GM12878 (cell line): ENCODE results near the gene KYAT1. TPM values are rescaled to one million over a fixed set of nuclear protein-coding genes. Genes with fewer than 3 reads are reported as not detected.

Experiments used
- BACH1 ChIP-seq: fragments of 450-650 bp; IDR thresholded peaks from 2 replicates; pipeline ENCODE4 v1.6.1; 2017; ENCODE audit warnings: mild to moderate bottlenecking, borderline replicate concordance
- BHLHE40 ChIP-seq, 2 experiments: fragments of 450-650 bp in 1 of 2; IDR thresholded peaks; 2 replicates each; pipeline ENCODE4 v1.6.1; 2011 to 2017; ENCODE audit warnings: low read depth in 2 of 2, borderline replicate concordance in 1 of 2, improper control_type of control experiment in 1 of 2, low read length in 1 of 2, mild to moderate bottlenecking in 1 of 2
- BRCA1 ChIP-seq: IDR thresholded peaks from 2 replicates; pipeline ENCODE4 v1.6.1; 2011; ENCODE audit warnings: low read depth, low read length, improper control_type of control experiment
- CHD4 ChIP-seq: fragments of 200-600 bp; sonication (generic); IDR thresholded peaks from 2 replicates; pipeline ENCODE4 v1.6.1; 2016; ENCODE audit warnings: mild to moderate bottlenecking
- CTCF ChIP-seq, 3 experiments: IDR thresholded peaks in 2 of 3; conservative IDR thresholded peaks in 1 of 3; 2 replicates each; pipeline ENCODE4 v1.5.1; 2011; ENCODE audit warnings: low read depth in 3 of 3, low read length in 3 of 3, mild to moderate bottlenecking in 3 of 3, control low read depth in 2 of 3, moderate library complexity in 2 of 3, inconsistent platforms in 1 of 3, mixed read lengths in 1 of 3; ENCODE audit not compliant: control insufficient read depth in 2 of 3, insufficient read depth in 1 of 3; ENCODE audit errors: extremely low read depth in 1 of 3
- GABPA ChIP-seq: IDR thresholded peaks from 2 replicates; pipeline ENCODE4 v1.6.1; 2014; ENCODE audit warnings: antibody characterized with exemption, low read depth, mild to moderate bottlenecking, inconsistent platforms
- HDAC2 ChIP-seq: fragments of 200-600 bp; sonication (generic); IDR thresholded peaks from 2 replicates; pipeline ENCODE4 v1.6.1; 2017
- KLF5 ChIP-seq: fragments of 450-650 bp; IDR thresholded peaks from 2 replicates; pipeline ENCODE4 v1.6.1; 2014; ENCODE audit warnings: mild to moderate bottlenecking; ENCODE audit not compliant: partially characterized antibody
- MEF2A ChIP-seq: IDR thresholded peaks from 2 replicates; pipeline ENCODE4 v1.6.1; 2011; ENCODE audit warnings: low read depth, mild to moderate bottlenecking, low read length, moderate library complexity; ENCODE audit not compliant: insufficient read depth
- MYB ChIP-seq: fragments of 150-350 bp; IDR thresholded peaks from 2 replicates; pipeline ENCODE4 v1.6.1; 2014; ENCODE audit warnings: mild to moderate bottlenecking, low read depth, low read length, borderline replicate concordance
- MYC ChIP-seq: IDR thresholded peaks from 2 replicates; pipeline ENCODE4 v1.6.1; 2011; ENCODE audit warnings: mild to moderate bottlenecking, low read length, moderate library complexity, inconsistent platforms; ENCODE audit not compliant: insufficient read depth, insufficient replicate concordance, insufficient read length, severe bottlenecking
- NFYA ChIP-seq: IDR thresholded peaks from 2 replicates; pipeline ENCODE4 v1.6.1; 2011; ENCODE audit warnings: low read depth, mild to moderate bottlenecking, low read length, improper control_type of control experiment, borderline replicate concordance
- NKRF ChIP-seq: fragments of 450-650 bp; conservative IDR thresholded peaks from 2 replicates; pipeline ENCODE4 v1.6.1; 2017; ENCODE audit warnings: mild to moderate bottlenecking, moderate library complexity
- POLR2A ChIP-seq: IDR thresholded peaks from 2 replicates; pipeline ENCODE4 v1.6.1; 2011; ENCODE audit warnings: low read depth, mild to moderate bottlenecking, low read length
- RAD21 ChIP-seq: IDR thresholded peaks from 2 replicates; pipeline ENCODE4 v1.6.1; 2011; ENCODE audit warnings: mild to moderate bottlenecking, low read depth, low read length, moderate library complexity; ENCODE audit not compliant: insufficient read depth
- SIX5 ChIP-seq: IDR thresholded peaks from 2 replicates; pipeline ENCODE4 v1.6.1; 2011; ENCODE audit warnings: mild to moderate bottlenecking, low read depth, low read length, moderate library complexity; ENCODE audit not compliant: severe bottlenecking
- SPI1 ChIP-seq: IDR thresholded peaks from 2 replicates; pipeline ENCODE4 v1.6.1; 2011; ENCODE audit warnings: low read depth, mild to moderate bottlenecking, low read length, moderate library complexity, borderline replicate concordance; ENCODE audit not compliant: insufficient read depth
- TAF1 ChIP-seq: IDR thresholded peaks from 2 replicates; pipeline ENCODE4 v1.6.1; 2011; ENCODE audit warnings: mild to moderate bottlenecking, low read depth, low read length, borderline replicate concordance
- ZBTB11 ChIP-seq: fragments of 450-650 bp; formaldehyde crosslinking; IDR thresholded peaks from 2 replicates; pipeline ENCODE4 v1.5.0; 2022; ENCODE audit warnings: mild to moderate bottlenecking, missing genetic modification characterization
- ZNF24 ChIP-seq: fragments of 450-650 bp; IDR thresholded peaks from 2 replicates; pipeline ENCODE4 v1.6.1; 2017; ENCODE audit warnings: antibody characterized with exemption, mild to moderate bottlenecking
- ZNF622 ChIP-seq: fragments of 450-650 bp; IDR thresholded peaks from 2 replicates; pipeline ENCODE4 v1.6.1; 2017; ENCODE audit warnings: mild to moderate bottlenecking, inconsistent platforms
- polyA plus RNA-seq, 11 experiments: library from polyadenylated mRNA; depleted of rRNA in 4 of 11; unstranded in 6 of 11; stranded (reverse) in 5 of 11; fragments of >200 nt; fragmentation: Nextera tagmentation in 4 of 11; fragmentation: Illumina TruSeq in 1 of 11; extraction: Ambion mirVana in 4 of 11; extraction: Trizol in 1 of 11; gene quantifications; 1 replicate in 1 of 11; 2 replicates in 10 of 11; pipeline versions ENCODE4 v1.2.1 to v1.2.3, GENCODE V29; 2011 to 2016; ENCODE audit warnings: inconsistent platforms in 2 of 11, missing spikeins in 2 of 11, low read depth in 1 of 11
- total RNA-seq, 4 experiments: library from RNA; depleted of rRNA in 3 of 4; stranded (reverse); fragments of >200 nt in 3 of 4; fragmentation: Illumina TruSeq in 1 of 4; extraction: Trizol in 1 of 4; gene quantifications; 2 replicates each; pipeline versions ENCODE4 v1.2.1 to v1.2.3, GENCODE V29; 2013 to 2021

Gene KYAT1
- total and polyA plus RNA-seq, 10 of the 15 experiments (the other 5 are each of a cell fraction or from before 2014, with no cell fraction given): 5.8 to 15.7 (median 11.4) TPM

- TF ChIP-seq CTCF (IDR thresholded peaks at IDR 0.05 in 2 of 3, conservative IDR thresholded peaks at IDR 0.05 in 1 of 3; ENCODE audit: control insufficient read depth in 2 of 3, extremely low read depth in 1 of 3, insufficient read depth in 1 of 3, low read depth in 3 of 3, low read length in 3 of 3): no peak
- TF ChIP-seq MYC: no peak
- TF ChIP-seq GABPA: no peak
- TF ChIP-seq BACH1: no peak
- no peak for TF ChIP-seq SIX5
- TF ChIP-seq NKRF: 0 out of 2 replicates have a peak, but pooled peaks have one; percentile 34
- no peak for TF ChIP-seq RAD21
- TF ChIP-seq ZBTB11: no peak
- TF ChIP-seq ZNF622: no peak
- peak; percentile 86 for TF ChIP-seq POLR2A
- no peak for TF ChIP-seq KLF5
- no peak for TF ChIP-seq HDAC2
- TF ChIP-seq MYB: no peak
- no peak for TF ChIP-seq MEF2A
- no peak for TF ChIP-seq NFYA
- no peak for TF ChIP-seq BRCA1
- TF ChIP-seq SPI1: no peak
- TF ChIP-seq TAF1: peak; percentile 32; the same call in 1 of the 2 replicates
- no peak for TF ChIP-seq ZNF24
- TF ChIP-seq BHLHE40 (IDR thresholded peaks at IDR 0.05; ENCODE audit: borderline replicate concordance in 1 of 2, low read depth in 2 of 2, low read length in 1 of 2): peak in 1 of 2 experiments; percentile 30; a peak in 2 of 4 replicates
- TF ChIP-seq CHD4: no peak
These were observed 20.8 kb upstream of the KYAT1 start (continued) for GRCh38 chr9:128902351-128903078.
